ENCODE results near the gene CEP83. TPM values are rescaled to one million over a fixed set of nuclear protein-coding genes. Genes with fewer than 3 reads are reported as not detected.
"Not testable (repeated sequence)": the region's sequence is repeated elsewhere in the genome, so short reads cannot be mapped to it uniquely, and the experiment has no call there.

Gene CEP83
- total RNA-seq, 2 donors from 2014 or later, result 10.3 to 17.5 TPM

GRCh38 chr12:94327809-94328208 is 131.9 kb downstream of the CEP83 start:
- Histone ChIP-seq H3K4me3 (no peak overlapping the region), H3K27ac (no peak overlapping the region), H3K4me1 (no peaks in the 10 kb centered on the region), H3K9ac (ENCODE audit: low read depth in 2 of 2, low read length in 2 of 2) (no peak overlapping the region), H3K36me3 (no peaks in the 10 kb centered on the region), H3K9me3 (no peaks in the 10 kb centered on the region), H3K27me3 (no peaks in the 10 kb centered on the region)
- intact Hi-C loops (cut with DNase I), result no loop called here
- TF ChIP-seq, protein P1, sequence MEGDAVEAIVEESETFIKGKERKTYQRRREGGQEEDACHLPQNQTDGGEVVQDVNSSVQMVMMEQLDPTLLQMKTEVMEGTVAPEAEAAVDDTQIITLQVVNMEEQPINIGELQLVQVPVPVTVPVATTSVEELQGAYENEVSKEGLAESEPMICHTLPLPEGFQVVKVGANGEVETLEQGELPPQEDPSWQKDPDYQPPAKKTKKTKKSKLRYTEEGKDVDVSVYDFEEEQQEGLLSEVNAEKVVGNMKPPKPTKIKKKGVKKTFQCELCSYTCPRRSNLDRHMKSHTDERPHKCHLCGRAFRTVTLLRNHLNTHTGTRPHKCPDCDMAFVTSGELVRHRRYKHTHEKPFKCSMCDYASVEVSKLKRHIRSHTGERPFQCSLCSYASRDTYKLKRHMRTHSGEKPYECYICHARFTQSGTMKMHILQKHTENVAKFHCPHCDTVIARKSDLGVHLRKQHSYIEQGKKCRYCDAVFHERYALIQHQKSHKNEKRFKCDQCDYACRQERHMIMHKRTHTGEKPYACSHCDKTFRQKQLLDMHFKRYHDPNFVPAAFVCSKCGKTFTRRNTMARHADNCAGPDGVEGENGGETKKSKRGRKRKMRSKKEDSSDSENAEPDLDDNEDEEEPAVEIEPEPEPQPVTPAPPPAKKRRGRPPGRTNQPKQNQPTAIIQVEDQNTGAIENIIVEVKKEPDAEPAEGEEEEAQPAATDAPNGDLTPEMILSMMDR (IDR thresholded peaks at IDR 0.05), result no peak
- no peak for DNase-seq

DNA sequence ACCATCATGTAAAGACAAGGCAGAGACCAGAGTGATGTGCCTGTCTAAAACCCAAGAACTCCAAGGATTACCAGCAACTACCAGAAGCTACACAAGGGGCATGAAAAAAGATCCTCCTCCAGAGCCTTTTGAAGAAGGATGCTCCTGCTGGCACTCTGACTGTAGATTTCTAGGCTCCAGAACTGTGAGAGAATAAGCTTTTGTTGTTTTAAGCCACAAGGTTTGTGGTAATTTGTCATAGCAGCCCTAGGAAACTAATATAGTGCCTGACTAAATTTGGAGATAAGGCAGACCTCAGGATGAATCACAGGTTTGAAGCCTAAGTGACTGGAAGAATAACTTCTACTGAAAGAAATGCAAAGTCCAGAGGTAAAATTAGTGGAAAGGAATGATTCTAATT is 132.9 kb downstream of the CEP83 start:
- DNase-seq, result no peak
- intact Hi-C loops (cut with DNase I), result no loop called here
- no peaks in the 10 kb centered on the region for H3K9me3 ChIP-seq
- H3K9ac ChIP-seq (ENCODE audit: low read depth in 2 of 2, low read length in 2 of 2), result no peak overlapping the region
- H3K4me3 ChIP-seq, result no peak overlapping the region
- H3K27me3 ChIP-seq, result no peaks in the 10 kb centered on the region
- no peak overlapping the region for H3K27ac ChIP-seq
- H3K4me1 ChIP-seq, result no peaks in the 10 kb centered on the region
- TF ChIP-seq, protein P1 (IDR thresholded peaks at IDR 0.05), result no peak
- H3K36me3 ChIP-seq, result no peaks in the 10 kb centered on the region

GRCh38 chr12:94326234-94326633 is 133.4 kb downstream of the CEP83 start:
- intact Hi-C loops (cut with DNase I), result no loop called here
- Histone ChIP-seq H3K36me3 (no peaks in the 10 kb centered on the region), H3K4me1 (no peaks in the 10 kb centered on the region), H3K27ac (no peak overlapping the region), H3K9me3 (no peaks in the 10 kb centered on the region), H3K9ac (ENCODE audit: low read depth in 2 of 2, low read length in 2 of 2) (no peak overlapping the region), H3K4me3 (no peak overlapping the region), H3K27me3 (no peaks in the 10 kb centered on the region)
- DNase-seq, result no peak
- TF ChIP-seq, protein P1 (IDR thresholded peaks at IDR 0.05), result no peak

GRCh38 chr12:94322346-94322745 is 137.3 kb downstream of the CEP83 start:
- Histone ChIP-seq H3K4me1 (no peaks in the 10 kb centered on the region), H3K9me3 (peaks cover 3% of the 10 kb centered on the region)

GRCh38 chr12:94320109-94320508 is 139.6 kb downstream of the CEP83 start:
- Histone ChIP-seq H3K27ac (no peak overlapping the region), H3K9ac (ENCODE audit: low read depth in 2 of 2, low read length in 2 of 2) (no peak overlapping the region), H3K9me3 (peaks cover 3% of the 10 kb centered on the region), H3K27me3 (no peaks in the 10 kb centered on the region), H3K4me3 (no peak overlapping the region), H3K36me3 (no peaks in the 10 kb centered on the region), H3K4me1 (no peaks in the 10 kb centered on the region)
- DNase-seq, result no peak
- TF ChIP-seq, protein P1 (IDR thresholded peaks at IDR 0.05), result no peak
- intact Hi-C loops (cut with DNase I), result no loop called here

More at GRCh38 chr12:94322346-94322745, 137.3 kb downstream of the CEP83 start:
- DNase-seq, result no peak
- intact Hi-C loops (cut with DNase I), result no loop called here
- H3K36me3 ChIP-seq, result no peaks in the 10 kb centered on the region
- H3K9ac ChIP-seq (ENCODE audit: low read depth in 2 of 2, low read length in 2 of 2), result no peak overlapping the region
- no peak overlapping the region for H3K27ac ChIP-seq
- TF ChIP-seq, protein P1 (IDR thresholded peaks at IDR 0.05), result no peak
- no peaks in the 10 kb centered on the region for H3K27me3 ChIP-seq
- H3K4me3 ChIP-seq, result no peak overlapping the region

GRCh38 chr12:94318181-94318580 is 141.5 kb downstream of the CEP83 start:
- H3K9ac ChIP-seq (ENCODE audit: low read depth in 2 of 2, low read length in 2 of 2), result no peak overlapping the region
- TF ChIP-seq, protein P1 (IDR thresholded peaks at IDR 0.05), result no peak
- intact Hi-C loops (cut with DNase I), result no loop called here
- no peaks in the 10 kb centered on the region for H3K27me3 ChIP-seq
- no peaks in the 10 kb centered on the region for H3K4me1 ChIP-seq
- no peaks in the 10 kb centered on the region for H3K36me3 ChIP-seq
- peaks cover 3% of the 10 kb centered on the region for H3K9me3 ChIP-seq
- H3K4me3 ChIP-seq, result no peak overlapping the region
- DNase-seq, result no peak
- H3K27ac ChIP-seq, result no peak overlapping the region

DNA sequence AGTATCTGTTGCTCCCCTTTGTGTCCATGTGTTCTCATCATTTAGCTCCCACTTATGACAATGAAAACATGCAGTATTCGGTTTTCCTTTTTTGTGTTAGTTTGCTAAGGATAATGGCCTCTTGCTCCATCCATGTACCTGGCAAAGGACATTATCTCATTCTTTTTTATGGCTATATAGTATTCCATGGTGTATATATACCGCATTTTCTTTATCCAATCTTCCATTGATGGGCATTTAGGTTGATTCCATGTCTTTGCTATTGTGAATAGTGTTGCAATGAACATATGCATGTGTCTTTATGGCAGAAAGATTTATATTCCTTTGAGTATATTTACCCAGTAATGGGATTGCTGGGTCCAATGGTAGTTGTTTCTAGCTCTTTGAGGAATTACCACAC is 143.1 kb downstream of the CEP83 start:
- H3K27ac ChIP-seq; H3K9ac ChIP-seq (ENCODE audit: low read depth in 2 of 2, low read length in 2 of 2); H3K27me3 ChIP-seq; H3K4me1 ChIP-seq; H3K4me3 ChIP-seq; H3K9me3 ChIP-seq; H3K36me3 ChIP-seq; DNase-seq; intact Hi-C loops (cut with DNase I): not testable (repeated sequence)

Measured in colonic mucosa (tissue), 4 donors.